Activated T-helper 17 cell treated with anti-CD3 and anti-CD28 coated beads, Interleukin-2, amount 50 U/mL, for 72 hours (primary cell): Measurements from ENCODE around the gene GPR42. TPM values are rescaled to one million over a fixed set of nuclear protein-coding genes. Genes with fewer than 3 reads are reported as not detected.
"Not testable (repeated sequence)": the region's sequence is repeated elsewhere in the genome, so short reads cannot be mapped to it uniquely, and the experiment has no call there.

ENCODE experiments used
- ATAC-seq: fragments of 150-1000 bp; cut with Tn5 transposase; replicated peaks from 2 replicates; pipeline ENCODE4 v1.10.0; 2021; ENCODE audit warnings: mild to moderate bottlenecking, moderate library complexity
- H3K27ac Mint-ChIP-seq: one replicate; pipeline ENCODE4 v1.8.0; 2022; ENCODE audit warnings: mixed read lengths
- H3K27me3 Mint-ChIP-seq: one replicate; pipeline ENCODE4 v1.8.0; 2022; ENCODE audit warnings: mixed read lengths
- H3K36me3 Mint-ChIP-seq: one replicate; pipeline ENCODE4 v1.8.0; 2022; ENCODE audit warnings: low read depth, mild to moderate bottlenecking, mixed read lengths
- H3K4me1 Mint-ChIP-seq: one replicate; pipeline ENCODE4 v1.8.0; 2022; ENCODE audit warnings: mixed read lengths
- H3K4me3 Mint-ChIP-seq: one replicate; pipeline ENCODE4 v1.8.0; 2022; ENCODE audit warnings: mild to moderate bottlenecking, mixed read lengths
- H3K9me3 Mint-ChIP-seq: one replicate; pipeline ENCODE4 v1.8.0; 2022; ENCODE audit warnings: mixed read lengths
- total RNA-seq, 2 donors: library from RNA; stranded (reverse); gene quantifications; one replicate each; pipeline ENCODE4 v1.2.3, GENCODE V29; 2022

GPR42 gene
- total RNA-seq, 2 donors from 2014 or later, result 0.42 to 0.61 TPM

- Mint-ChIP-seq H3K27me3 (peaks cover 8% of the 10 kb centered on the region), H3K36me3 (no peaks in the 10 kb centered on the region), H3K27ac (no peak overlapping the region), H3K9me3 (no peaks in the 10 kb centered on the region), H3K4me1 (peaks cover 16% of the 10 kb centered on the region), H3K4me3 (no peak overlapping the region)
- no peak for ATAC-seq
These were observed 18.8 kb upstream of the GPR42 start for GRCh38 chr19:35352177-35352447.

GRCh38 chr19:35352448-35353304, 18.2 kb upstream of the GPR42 start:
- Mint-ChIP-seq H3K9me3 (no peaks in the 10 kb centered on the region), H3K4me1 (peaks cover 15% of the 10 kb centered on the region), H3K4me3 (peak overlapping the region; percentile 48), H3K27me3 (peaks cover 8% of the 10 kb centered on the region), H3K27ac (peak overlapping the region; percentile 64), H3K36me3 (no peaks in the 10 kb centered on the region)
- peak; percentile 69 for ATAC-seq

- no peak overlapping the region for H3K4me3 Mint-ChIP-seq
- H3K36me3 Mint-ChIP-seq, result no peaks in the 10 kb centered on the region
- H3K27me3 Mint-ChIP-seq, result peaks cover 8% of the 10 kb centered on the region
- no peak for ATAC-seq
- H3K9me3 Mint-ChIP-seq, result no peaks in the 10 kb centered on the region
- no peak overlapping the region for H3K27ac Mint-ChIP-seq
- peaks cover 10% of the 10 kb centered on the region for H3K4me1 Mint-ChIP-seq
These were observed 17.2 kb upstream of the GPR42 start for GRCh38 chr19:35353635-35354034.

DNA sequence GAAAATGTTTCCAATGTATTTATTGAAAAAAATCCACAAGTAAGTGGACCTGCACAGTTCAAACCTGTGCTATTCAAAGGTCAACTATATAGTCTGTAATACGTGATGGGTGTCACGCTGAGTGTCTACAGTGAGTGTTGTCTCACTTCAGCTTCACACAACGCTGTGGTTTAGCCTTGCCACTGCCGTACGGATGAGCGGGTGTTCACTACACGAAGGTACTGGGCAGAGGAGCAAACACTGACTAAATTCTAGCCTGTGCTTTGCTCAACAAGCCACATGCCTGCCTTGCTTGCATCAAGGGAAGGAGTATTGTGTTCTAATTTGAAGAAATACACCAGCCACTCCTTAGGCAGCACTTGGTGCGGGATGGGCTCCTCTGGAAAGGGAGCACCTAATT, 16.0 kb upstream of the GPR42 start:
- Mint-ChIP-seq H3K36me3 (no peaks in the 10 kb centered on the region), H3K4me3 (no peak overlapping the region)
- peak; percentile 73 for ATAC-seq

GRCh38 chr19:35355791-35356460, 14.9 kb upstream of the GPR42 start:
- H3K27me3 Mint-ChIP-seq, result peaks cover 4% of the 10 kb centered on the region
- H3K27ac Mint-ChIP-seq, result peak overlapping the region; percentile 26
- H3K4me3 Mint-ChIP-seq, result no peak overlapping the region
- no peaks in the 10 kb centered on the region for H3K9me3 Mint-ChIP-seq
- H3K4me1 Mint-ChIP-seq, result peaks cover 5% of the 10 kb centered on the region
- ATAC-seq, result no peak
- H3K36me3 Mint-ChIP-seq, result no peaks in the 10 kb centered on the region

More for the DNA sequence above, 16.0 kb upstream of the GPR42 start:
- H3K27me3 Mint-ChIP-seq, result peaks cover 4% of the 10 kb centered on the region
- peaks cover 5% of the 10 kb centered on the region for H3K4me1 Mint-ChIP-seq
- no peak overlapping the region for H3K27ac Mint-ChIP-seq
- no peaks in the 10 kb centered on the region for H3K9me3 Mint-ChIP-seq

DNA sequence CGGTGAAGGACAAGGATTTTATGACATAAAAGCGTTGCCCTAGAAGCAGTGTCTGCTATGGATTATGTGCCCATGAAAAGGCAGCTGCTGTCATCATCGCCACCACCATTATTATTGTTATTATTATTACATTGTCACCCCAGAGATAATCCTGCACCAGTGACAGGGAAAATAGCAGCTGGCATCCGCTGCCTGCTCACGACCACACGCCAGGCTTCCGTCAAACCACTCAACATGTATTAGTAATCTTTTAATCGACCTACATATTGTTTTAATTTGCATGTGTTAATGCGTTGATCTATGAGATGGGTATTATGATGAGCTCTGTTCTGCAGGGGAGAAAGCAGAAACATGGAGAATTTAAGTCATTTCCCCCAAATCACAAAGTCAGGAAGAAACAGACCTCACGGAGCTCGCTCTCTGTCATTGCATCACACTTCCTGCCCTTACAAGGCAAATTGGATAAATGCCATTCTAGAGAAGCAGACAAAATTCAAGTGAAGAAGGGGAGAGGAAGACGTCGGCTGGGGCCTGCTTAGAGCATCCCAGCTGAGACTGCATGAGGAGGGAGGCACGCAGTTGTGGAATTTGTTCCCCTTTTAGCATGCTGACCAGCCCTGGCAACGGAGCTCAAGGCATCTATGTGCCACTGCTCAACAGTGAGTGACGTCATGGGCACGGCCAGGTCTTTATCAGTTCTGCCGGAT, 12.8 kb upstream of the GPR42 start, which contains the start of gene FFAR3:
FFAR3 (plus strand) TSS at position 594 of the 707 bp plus-strand sequence. CDS start 431 bp downstream, outside the sequence.
- Mint-ChIP-seq H3K27me3 (peaks cover 11% of the 10 kb centered on the region), H3K27ac (peak within 1 kb of the TSS; percentile 21)

DNA sequence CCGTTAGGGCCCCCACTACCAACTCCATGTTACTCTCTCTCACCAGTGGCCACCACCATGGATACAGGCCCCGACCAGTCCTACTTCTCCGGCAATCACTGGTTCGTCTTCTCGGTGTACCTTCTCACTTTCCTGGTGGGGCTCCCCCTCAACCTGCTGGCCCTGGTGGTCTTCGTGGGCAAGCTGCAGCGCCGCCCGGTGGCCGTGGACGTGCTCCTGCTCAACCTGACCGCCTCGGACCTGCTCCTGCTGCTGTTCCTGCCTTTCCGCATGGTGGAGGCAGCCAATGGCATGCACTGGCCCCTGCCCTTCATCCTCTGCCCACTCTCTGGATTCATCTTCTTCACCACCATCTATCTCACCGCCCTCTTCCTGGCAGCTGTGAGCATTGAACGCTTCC, 12.0 kb upstream of the GPR42 start:
- not testable (repeated sequence) for H3K9me3 Mint-ChIP-seq, H3K4me1 Mint-ChIP-seq, H3K36me3 Mint-ChIP-seq, ATAC-seq, H3K4me3 Mint-ChIP-seq, H3K27ac Mint-ChIP-seq
- H3K27me3 Mint-ChIP-seq, result peaks cover 11% of the 10 kb centered on the region

More for the DNA sequence above, 12.8 kb upstream of the GPR42 start, which contains the start of gene FFAR3:
- Mint-ChIP-seq H3K4me1 (peaks cover under 1% of the 10 kb centered on the region), H3K4me3 (peak within 1 kb of the TSS; percentile 61), H3K36me3 (no peaks in the 10 kb centered on the region), H3K9me3 (no peaks in the 10 kb centered on the region)
- peak; percentile 30 for ATAC-seq

GRCh38 chr19:35359395-35359794, 11.5 kb upstream of the GPR42 start:
- ATAC-seq, result not testable (repeated sequence)

GRCh38 chr19:35360081-35360480, 10.8 kb upstream of the GPR42 start:
- H3K27me3 Mint-ChIP-seq, result peaks cover 14% of the 10 kb centered on the region
- not testable (repeated sequence) for H3K4me1 Mint-ChIP-seq, H3K27ac Mint-ChIP-seq, H3K36me3 Mint-ChIP-seq, H3K9me3 Mint-ChIP-seq, H3K4me3 Mint-ChIP-seq, ATAC-seq

More at GRCh38 chr19:35359395-35359794, 11.5 kb upstream of the GPR42 start:
- H3K27me3 Mint-ChIP-seq, result peaks cover 11% of the 10 kb centered on the region
- not testable (repeated sequence) for H3K27ac Mint-ChIP-seq, H3K4me1 Mint-ChIP-seq, H3K4me3 Mint-ChIP-seq, H3K36me3 Mint-ChIP-seq, H3K9me3 Mint-ChIP-seq

- Mint-ChIP-seq H3K9me3 (no peaks in the 10 kb centered on the region), H3K27ac (no peak overlapping the region), H3K4me1 (no peaks in the 10 kb centered on the region), H3K36me3 (no peaks in the 10 kb centered on the region), H3K4me3 (no peak overlapping the region), H3K27me3 (peaks cover 14% of the 10 kb centered on the region)
- ATAC-seq, result no peak
These were observed 9.9 kb upstream of the GPR42 start for GRCh38 chr19:35360880-35361420.

- Mint-ChIP-seq H3K27me3 (peaks cover 17% of the 10 kb centered on the region), H3K4me3 (no peak overlapping the region), H3K27ac (no peak overlapping the region), H3K36me3 (no peaks in the 10 kb centered on the region), H3K9me3 (no peaks in the 10 kb centered on the region), H3K4me1 (no peaks in the 10 kb centered on the region)
- no peak for ATAC-seq
These were observed 8.4 kb upstream of the GPR42 start for GRCh38 chr19:35362261-35363000.

GRCh38 chr19:35363001-35363590, 7.8 kb upstream of the GPR42 start:
- no peak for ATAC-seq
- no peak overlapping the region for H3K4me3 Mint-ChIP-seq
- H3K36me3 Mint-ChIP-seq, result no peaks in the 10 kb centered on the region
- H3K9me3 Mint-ChIP-seq, result no peaks in the 10 kb centered on the region
- H3K4me1 Mint-ChIP-seq, result no peaks in the 10 kb centered on the region
- H3K27me3 Mint-ChIP-seq, result peaks cover 19% of the 10 kb centered on the region
- H3K27ac Mint-ChIP-seq, result no peak overlapping the region

DNA sequence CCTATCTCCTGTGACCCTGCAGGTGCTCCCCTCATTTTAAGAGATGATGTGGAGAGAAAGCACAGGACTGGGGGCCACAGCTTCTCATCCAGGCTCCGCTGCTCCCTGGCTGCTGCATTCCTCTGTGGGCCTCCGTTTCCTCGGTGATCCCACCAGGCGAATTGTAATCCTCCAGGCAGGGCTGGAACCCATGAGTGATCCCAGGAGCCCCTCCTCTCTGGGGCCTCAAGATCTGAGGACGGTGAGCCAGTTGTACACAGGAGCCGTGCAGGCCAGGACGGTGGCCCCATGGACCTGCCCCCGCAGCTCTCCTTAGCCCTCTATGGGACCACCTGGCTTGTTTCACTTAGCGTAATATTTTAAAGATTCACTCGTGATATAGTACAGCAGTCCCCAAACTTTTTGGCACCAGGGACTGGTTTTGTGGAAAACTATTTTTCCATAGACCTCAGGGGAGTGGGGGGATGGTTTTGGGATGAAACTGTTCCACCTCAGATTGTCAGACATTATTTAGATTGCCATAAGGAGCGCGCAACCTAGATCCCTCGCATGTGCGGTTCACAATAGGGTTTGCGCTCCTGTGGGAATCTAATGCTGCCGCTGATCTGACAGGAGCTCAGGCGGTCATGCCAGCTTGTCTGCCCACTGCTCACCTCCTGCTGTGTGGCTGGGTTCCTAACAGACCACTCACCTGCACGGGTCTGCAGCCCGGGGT, 7.0 kb upstream of the GPR42 start:
- Mint-ChIP-seq H3K9me3 (no peaks in the 10 kb centered on the region), H3K27ac (no peak overlapping the region), H3K4me1 (no peaks in the 10 kb centered on the region), H3K27me3 (peaks cover 21% of the 10 kb centered on the region), H3K4me3 (no peak overlapping the region), H3K36me3 (no peaks in the 10 kb centered on the region)
- no peak for ATAC-seq
